Jurkat, Clone E6-1 (cell line): ENCODE measurements around the gene LPP.

Source experiments
- DNase-seq: peaks from one replicate; pipeline ENCODE4 v3.0.0-alpha.2; 2011; ENCODE audit warnings: low read depth, low spot score
- H3K4me3 ChIP-seq: 2 replicates; pipeline ENCODE4 v1.5.1; 2011; ENCODE audit warnings: mild to moderate bottlenecking, low read length, control low read depth, moderate library complexity

LPP gene

GRCh38 chr3:188209740-188210139 lies 55.8 kb downstream of the LPP start:
- no peak overlapping the region for H3K4me3 ChIP-seq

GRCh38 chr3:188211476-188211875 lies 57.5 kb downstream of the LPP start:
- no peak for DNase-seq
- H3K4me3 ChIP-seq: no peak overlapping the region

More at GRCh38 chr3:188209740-188210139, 55.8 kb downstream of the LPP start:
- no peak for DNase-seq

GRCh38 chr3:188212308-188212969 lies 58.5 kb downstream of the LPP start:
- no peak for DNase-seq
- H3K4me3 ChIP-seq: no peak overlapping the region

- DNase-seq: no peak
- no peak overlapping the region for H3K4me3 ChIP-seq
Observed at GRCh38 chr3:188214442-188214841, 60.5 kb downstream of the LPP start.

- no peak overlapping the region for H3K4me3 ChIP-seq
Observed at GRCh38 chr3:188215129-188215528, 61.2 kb downstream of the LPP start.

GRCh38 chr3:188217011-188217463 lies 63.1 kb downstream of the LPP start:
- H3K4me3 ChIP-seq: no peak overlapping the region
- DNase-seq: peak; percentile 63

More at GRCh38 chr3:188215129-188215528, 61.2 kb downstream of the LPP start:
- DNase-seq: no peak

- no peak overlapping the region for H3K4me3 ChIP-seq
- no peak for DNase-seq
Observed at GRCh38 chr3:188217726-188218125, 63.8 kb downstream of the LPP start.

- no peak for DNase-seq
- no peak overlapping the region for H3K4me3 ChIP-seq
Observed at GRCh38 chr3:188218603-188219002, 64.6 kb downstream of the LPP start.

- no peak for DNase-seq
- H3K4me3 ChIP-seq: no peak overlapping the region
Observed at GRCh38 chr3:188219147-188219546, 65.2 kb downstream of the LPP start.

- no peak for DNase-seq
- H3K4me3 ChIP-seq: no peak overlapping the region
Observed at GRCh38 chr3:188220097-188220788, 66.3 kb downstream of the LPP start.

- no peak overlapping the region for H3K4me3 ChIP-seq
- no peak for DNase-seq
Observed at GRCh38 chr3:188220988-188221818, 67.2 kb downstream of the LPP start.

- no peak for DNase-seq
- H3K4me3 ChIP-seq: no peak overlapping the region
Observed at GRCh38 chr3:188223936-188224335, 70.0 kb downstream of the LPP start.

- no peak overlapping the region for H3K4me3 ChIP-seq
- DNase-seq: no peak
Observed at GRCh38 chr3:188227442-188227841, 73.5 kb downstream of the LPP start.

- DNase-seq: no peak
- H3K4me3 ChIP-seq: no peak overlapping the region
Observed at GRCh38 chr3:188229177-188229576, 75.2 kb downstream of the LPP start.

- H3K4me3 ChIP-seq: no peak overlapping the region
- no peak for DNase-seq
Observed at GRCh38 chr3:188229726-188230125, 75.8 kb downstream of the LPP start.

- H3K4me3 ChIP-seq: no peak overlapping the region
- DNase-seq: no peak
Observed at GRCh38 chr3:188230962-188231361, 77.0 kb downstream of the LPP start.

GRCh38 chr3:188231456-188231855 lies 77.5 kb downstream of the LPP start:
- H3K4me3 ChIP-seq: no peak overlapping the region
- no peak for DNase-seq

GRCh38 chr3:188232656-188233055 lies 78.7 kb downstream of the LPP start:
- no peak overlapping the region for H3K4me3 ChIP-seq
- no peak for DNase-seq

- H3K4me3 ChIP-seq: no peak overlapping the region
- DNase-seq: no peak
Observed at GRCh38 chr3:188233320-188233719, 79.4 kb downstream of the LPP start.

- no peak for DNase-seq
- H3K4me3 ChIP-seq: no peak overlapping the region
Observed at GRCh38 chr3:188234132-188234531, 80.2 kb downstream of the LPP start.
